ENCODE measurements around the gene ADAT3.
"Not testable (repeated sequence)": the region's sequence is repeated elsewhere in the genome, so short reads cannot be mapped to it uniquely, and the experiment has no call there.

ADAT3 gene

GRCh38 chr19:1882089-1882785, 23.0 kb upstream of the ADAT3 start:
- H3K27ac Mint-ChIP-seq, result peak overlapping the region in 2 of 3 experiments; percentile 59 to 71
- no peak for TF ChIP-seq CTCF (IDR thresholded peaks at IDR 0.05; ENCODE audit: unreplicated experiment in 3 of 3)
- no peaks in the 10 kb centered on the region for H3K9me3 Mint-ChIP-seq
- H3K27me3 Mint-ChIP-seq (ENCODE audit: low read depth), result no peaks in the 10 kb centered on the region
- peak overlapping the region; percentile 97 to 99 (median 98) for H3K4me3 Mint-ChIP-seq
- H3K4me1 Mint-ChIP-seq, result peaks cover 29% of the 10 kb centered on the region
- H3K36me3 Mint-ChIP-seq (ENCODE audit: low read depth), result peaks cover 3% of the 10 kb centered on the region

- no peaks in the 10 kb centered on the region for H3K27me3 Mint-ChIP-seq (ENCODE audit: low read depth)
- H3K4me1 Mint-ChIP-seq, result peaks cover 34% of the 10 kb centered on the region
- H3K4me3 Mint-ChIP-seq, result peak overlapping the region; percentile 97 to 99 (median 98)
- H3K9me3 Mint-ChIP-seq, result no peaks in the 10 kb centered on the region
- peak overlapping the region; percentile 11 to 85 (median 59) for H3K27ac Mint-ChIP-seq
- peaks cover 3% of the 10 kb centered on the region for H3K36me3 Mint-ChIP-seq (ENCODE audit: low read depth)
- TF ChIP-seq CTCF (IDR thresholded peaks at IDR 0.05; ENCODE audit: unreplicated experiment in 3 of 3), result no peak
Measured at GRCh38 chr19:1882786-1883692, 22.2 kb upstream of the ADAT3 start.

- peaks cover 34% of the 10 kb centered on the region for H3K4me1 Mint-ChIP-seq
- no peaks in the 10 kb centered on the region for H3K9me3 Mint-ChIP-seq
- peak overlapping the region; percentile 97 to 99 (median 98) for H3K4me3 Mint-ChIP-seq
- H3K27me3 Mint-ChIP-seq (ENCODE audit: low read depth), result no peaks in the 10 kb centered on the region
- H3K36me3 Mint-ChIP-seq (ENCODE audit: low read depth), result peaks cover 3% of the 10 kb centered on the region
- H3K27ac Mint-ChIP-seq, result peak overlapping the region; percentile 11 to 85 (median 54)
- TF ChIP-seq CTCF (IDR thresholded peaks at IDR 0.05; ENCODE audit: unreplicated experiment in 3 of 3), result no peak
Measured at GRCh38 chr19:1883784-1884183, 21.4 kb upstream of the ADAT3 start.

- H3K4me1 Mint-ChIP-seq, result peaks cover 34% of the 10 kb centered on the region
- TF ChIP-seq CTCF (IDR thresholded peaks at IDR 0.05; ENCODE audit: unreplicated experiment in 3 of 3), result no peak
Measured at GRCh38 chr19:1884291-1884718, 20.9 kb upstream of the ADAT3 start.

GRCh38 chr19:1884719-1885334, 20.4 kb upstream of the ADAT3 start:
- Mint-ChIP-seq H3K4me1 (peaks cover 34% of the 10 kb centered on the region), H3K9me3 (no peaks in the 10 kb centered on the region), H3K27me3 (ENCODE audit: low read depth) (no peaks in the 10 kb centered on the region), H3K27ac (peak overlapping the region; percentile 54 to 85 (median 80)), H3K36me3 (ENCODE audit: low read depth) (peaks cover 3% of the 10 kb centered on the region), H3K4me3 (peak overlapping the region; percentile 97 to 99 (median 98))
- TF ChIP-seq CTCF (IDR thresholded peaks at IDR 0.05; ENCODE audit: unreplicated experiment in 3 of 3), result no peak

More at GRCh38 chr19:1884291-1884718, 20.9 kb upstream of the ADAT3 start:
- peak overlapping the region; percentile 54 to 85 (median 80) for H3K27ac Mint-ChIP-seq
- no peaks in the 10 kb centered on the region for H3K27me3 Mint-ChIP-seq (ENCODE audit: low read depth)
- no peaks in the 10 kb centered on the region for H3K9me3 Mint-ChIP-seq
- peaks cover 3% of the 10 kb centered on the region for H3K36me3 Mint-ChIP-seq (ENCODE audit: low read depth)
- H3K4me3 Mint-ChIP-seq, result peak overlapping the region; percentile 97 to 99 (median 98)

- not testable (repeated sequence) for H3K27me3 Mint-ChIP-seq (ENCODE audit: low read depth); H3K9me3 Mint-ChIP-seq; H3K36me3 Mint-ChIP-seq (ENCODE audit: low read depth)
- peaks cover 34% of the 10 kb centered on the region for H3K4me1 Mint-ChIP-seq
- peak within 1 kb of the TSS; percentile 97 to 99 (median 98) for H3K4me3 Mint-ChIP-seq
- H3K27ac Mint-ChIP-seq, result peak within 1 kb of the TSS; percentile 65 to 85 (median 80)
Measured at GRCh38 chr19:1885398-1886119, 19.6 kb upstream of the ADAT3 start, which contains the start of gene ABHD17A. Gene ABHD17A (minus strand): TSS chr19:1885496. CDS start chr19:1881566, 3,930 bp downstream.

GRCh38 chr19:1886360-1886759, 18.8 kb upstream of the ADAT3 start:
- H3K4me3 Mint-ChIP-seq; H3K27me3 Mint-ChIP-seq (ENCODE audit: low read depth); H3K36me3 Mint-ChIP-seq (ENCODE audit: low read depth); H3K27ac Mint-ChIP-seq; H3K9me3 Mint-ChIP-seq: not testable (repeated sequence)
- H3K4me1 Mint-ChIP-seq, result peaks cover 34% of the 10 kb centered on the region

All from nephron (organoid).